Activated CD8-positive, alpha-beta T cell treated with anti-CD3 and anti-CD28 coated beads for 36 hours (primary cell): ENCODE results near the gene ECD. TPM values are rescaled to one million over a fixed set of nuclear protein-coding genes. Genes with fewer than 3 reads are reported as not detected.

Source experiments
- ATAC-seq: fragments of 200-7000 bp; cut with Tn5 transposase; one replicate; pipeline ENCODE4 v1.10.0; 2021; ENCODE audit warnings: mild to moderate bottlenecking, moderate library complexity
- CTCF ChIA-PET: fragments of 350-600 bp; sonication (Branson Sonifier 250); formaldehyde crosslinking; loops from one replicate; lab custom pipeline; 2021; ENCODE audit warnings: antibody characterized with exemption; lab: Charles Lee
- POLR2A ChIA-PET: fragments of 350-600 bp; sonication (Branson Sonifier 250); formaldehyde crosslinking; loops from one replicate; lab custom pipeline; 2021; ENCODE audit warnings: antibody characterized with exemption; lab: Charles Lee
- DNase-seq: peaks from one replicate; pipeline ENCODE4 v3.0.0-alpha.2; 2020
- H3K27ac Mint-ChIP-seq: one replicate; pipeline ENCODE4 v1.8.0; 2021; ENCODE audit warnings: mild to moderate bottlenecking, mixed read lengths
- H3K27me3 Mint-ChIP-seq: one replicate; pipeline ENCODE4 v1.8.0; 2021; ENCODE audit warnings: mixed read lengths
- H3K36me3 Mint-ChIP-seq: one replicate; pipeline ENCODE4 v1.8.0; 2021; ENCODE audit warnings: low read depth, mixed read lengths
- H3K4me1 Mint-ChIP-seq: one replicate; pipeline ENCODE4 v1.8.0; 2021; ENCODE audit warnings: low read depth, mixed read lengths
- H3K4me3 Mint-ChIP-seq: one replicate; pipeline ENCODE4 v1.8.0; 2021; ENCODE audit warnings: mild to moderate bottlenecking, moderate library complexity, mixed read lengths
- H3K9me3 Mint-ChIP-seq: one replicate; pipeline ENCODE4 v1.8.0; 2021; ENCODE audit warnings: mixed read lengths
- CTCF ChIP-seq: fragments of 200-600 bp; IDR thresholded peaks from one replicate; pipeline ENCODE4 v1.8.0; 2022; ENCODE audit warnings: antibody characterized with exemption, mild to moderate bottlenecking
- intact Hi-C: fragments of 100-400 bp; cut with micrococcal nuclease; formaldehyde crosslinking; loops from one replicate; pipeline ENCODE4 v1.10.0; 2022
- total RNA-seq, 2 experiments: library from RNA; stranded (reverse); gene quantifications; one replicate each; pipeline ENCODE4 v1.2.3, GENCODE V29; 2021

Gene ECD
- total RNA-seq, 2 experiments from 2014 or later, result 31.8 to 33.9 TPM

- Mint-ChIP-seq H3K9me3 (no peaks in the 10 kb centered on the region), H3K4me3 (peak overlapping the region; percentile 95), H3K36me3 (peaks cover 25% of the 10 kb centered on the region), H3K27ac (peak overlapping the region; percentile 98), H3K27me3 (no peaks in the 10 kb centered on the region), H3K4me1 (peaks cover 32% of the 10 kb centered on the region)
- no peak for ATAC-seq
- intact Hi-C loops, result no loop called here
- ChIA-PET CTCF (interaction anchor here (0.7 to 8.1 kb wide), 7 partner anchors 16 to 69 kb away, joined by 3 to 60 read pairs (median 5); partner anchors contain the start of gene NUDT13), POLR2A (interaction anchor here (0.7 to 2.7 kb wide), 6 partner anchors 16 to 153 kb away, joined by 3 to 13 read pairs (median 3); partner anchors contain the start of genes ECD and FAM149B1)
- no peak for DNase-seq
- TF ChIP-seq CTCF, result no peak
Measured at GRCh38 chr10:73094986-73095480, 72.8 kb downstream of the ECD start.

GRCh38 chr10:73093922-73094850 is 73.6 kb downstream of the ECD start:
- Mint-ChIP-seq H3K4me1 (peaks cover 32% of the 10 kb centered on the region), H3K27me3 (no peaks in the 10 kb centered on the region), H3K9me3 (no peaks in the 10 kb centered on the region), H3K27ac (peak overlapping the region; percentile 69), H3K36me3 (peaks cover 26% of the 10 kb centered on the region), H3K4me3 (peak overlapping the region; percentile 95)
- no peak for ATAC-seq
- peak; percentile 20 for DNase-seq
- no peak for TF ChIP-seq CTCF
- intact Hi-C loops, result no loop called here
- ChIA-PET POLR2A (interaction anchor here (0.7 to 2.7 kb wide), 5 partner anchors 16 to 153 kb away, joined by 3 to 13 read pairs (median 3); partner anchors contain the start of genes ECD, FAM149B1 and NUDT13), CTCF (interaction anchor here (1.2 to 8.1 kb wide), 3 partner anchors 15 to 63 kb away, joined by 5 to 60 read pairs (median 7); partner anchors contain the start of gene NUDT13)

GRCh38 chr10:73092830-73093229 is 75.0 kb downstream of the ECD start:
- Mint-ChIP-seq H3K4me3 (no peak overlapping the region), H3K27me3 (no peaks in the 10 kb centered on the region), H3K4me1 (peaks cover 39% of the 10 kb centered on the region), H3K27ac (no peak overlapping the region), H3K36me3 (peaks cover 29% of the 10 kb centered on the region), H3K9me3 (no peaks in the 10 kb centered on the region)
- no peak for ATAC-seq
- no peak for DNase-seq
- intact Hi-C loops, result no loop called here
- CTCF ChIA-PET, result no interaction called here
- POLR2A ChIA-PET, result no interaction called here
- no peak for TF ChIP-seq CTCF

GRCh38 chr10:73088304-73088703 is 79.5 kb downstream of the ECD start:
- no peak for TF ChIP-seq CTCF
- peaks cover 26% of the 10 kb centered on the region for H3K4me1 Mint-ChIP-seq
- no peaks in the 10 kb centered on the region for H3K9me3 Mint-ChIP-seq
- intact Hi-C loops, result no loop called here
- ATAC-seq (no peak), DNase-seq (no peak)
- no peaks in the 10 kb centered on the region for H3K27me3 Mint-ChIP-seq
- ChIA-PET CTCF (no interaction called here), POLR2A (interaction anchor here (1.1 kb wide), 1 partner anchor 22 kb away, joined by 3 read pairs; the partner anchor contains the start of gene NUDT13)
- H3K4me3 Mint-ChIP-seq, result no peak overlapping the region
- peaks cover 22% of the 10 kb centered on the region for H3K36me3 Mint-ChIP-seq
- H3K27ac Mint-ChIP-seq, result no peak overlapping the region
